SU-DHL-6 (cell line): ENCODE data around the gene INO80C.

Source experiments
- H2AFZ ChIP-seq: fragments of 200-600 bp; sonication (generic); 2 replicates; pipeline ENCODE4 v1.6.1; 2014; ENCODE audit warnings: low read depth, mild to moderate bottlenecking, moderate library complexity, mixed read lengths, antibody characterized with exemption, low read length; ENCODE audit not compliant: severe bottlenecking
- H3F3A ChIP-seq: fragments of 200-600 bp; shearing (Covaris generic); 2 replicates; pipeline ENCODE4 v1.6.0; 2016; ENCODE audit warnings: antibody characterized with exemption, mild to moderate bottlenecking; ENCODE audit not compliant: insufficient read depth
- H3K27ac ChIP-seq: fragments of 200-600 bp; sonication (generic); 2 replicates; pipeline ENCODE4 v1.5.1; 2016; ENCODE audit warnings: low read depth, mild to moderate bottlenecking, low read length, moderate library complexity, mixed read lengths
- H3K27me3 ChIP-seq: fragments of 200-600 bp; sonication (generic), shearing (Covaris generic); 2 replicates; pipeline ENCODE4 v1.6.0; 2014; ENCODE audit warnings: mild to moderate bottlenecking, low read length
- H3K36me3 ChIP-seq: fragments of 200-600 bp; sonication (generic); 2 replicates; pipeline ENCODE4 v1.6.1; 2014; ENCODE audit warnings: mild to moderate bottlenecking, low read length, mixed read lengths
- H3K4me2 ChIP-seq: fragments of 300-600, 200-600 bp; shearing (Covaris generic), sonication (generic); 2 replicates; pipeline ENCODE4 v1.6.0; 2014; ENCODE audit warnings: low read length, low read depth, mild to moderate bottlenecking; ENCODE audit not compliant: poor library complexity, severe bottlenecking
- H3K4me3 ChIP-seq: fragments of 200-600 bp; sonication (generic); 2 replicates; pipeline ENCODE4 v1.5.1; 2014; ENCODE audit warnings: antibody characterized with exemption, low read length, mild to moderate bottlenecking, mixed read lengths; ENCODE audit not compliant: insufficient read depth, poor library complexity, severe bottlenecking
- H3K79me2 ChIP-seq: fragments of 200-600 bp; sonication (generic); 2 replicates; pipeline ENCODE4 v1.6.1; 2014; ENCODE audit warnings: mild to moderate bottlenecking, low read length, moderate library complexity; ENCODE audit not compliant: insufficient read depth
- H3K9ac ChIP-seq: fragments of 200-600 bp; sonication (generic); 2 replicates; pipeline ENCODE4 v1.7.0; 2014; ENCODE audit warnings: mild to moderate bottlenecking, low read length
- H3K9me2 ChIP-seq: fragments of 200-600 bp; sonication (generic); replicated peaks from 2 replicates; pipeline ENCODE4 v1.6.1; 2014; ENCODE audit warnings: low read length; ENCODE audit not compliant: insufficient read depth
- H3K9me3 ChIP-seq: fragments of 200-600 bp; sonication (generic); 2 replicates; pipeline ENCODE4 v1.6.1; 2014; ENCODE audit warnings: low read length, mixed read lengths; ENCODE audit not compliant: insufficient read depth
- H4K20me1 ChIP-seq: fragments of 200-600 bp; sonication (generic); 2 replicates; pipeline ENCODE4 v1.6.1; 2014; ENCODE audit warnings: low read depth, mild to moderate bottlenecking, antibody characterized with exemption, low read length, moderate library complexity, mixed read lengths
- CTCF ChIP-seq: fragments of 200-600 bp; sonication (generic); IDR thresholded peaks from one replicate; pipeline ENCODE4 v1.5.1; 2017; ENCODE audit warnings: antibody characterized with exemption, mild to moderate bottlenecking, low read length, moderate library complexity; ENCODE audit not compliant: insufficient read depth, poor library complexity, severe bottlenecking
- EZH2phosphoT487 ChIP-seq: fragments of 200-600 bp; sonication (generic), shearing (Covaris generic); conservative IDR thresholded peaks from 2 replicates; pipeline ENCODE4 v1.6.1; 2018; ENCODE audit warnings: mild to moderate bottlenecking, antibody characterized with exemption, low read length, moderate library complexity, mixed read lengths

INO80C gene

GRCh38 chr18:35435401-35435800, 62.4 kb downstream of the INO80C start:
- H3K9ac ChIP-seq, result no peak overlapping the region
- no peak overlapping the region for H2AFZ ChIP-seq
- H3K27ac ChIP-seq, result no peak overlapping the region
- H3K9me2 ChIP-seq, result no peaks in the 10 kb centered on the region
- no peak overlapping the region for H3K4me3 ChIP-seq
- no peak for TF ChIP-seq EZH2phosphoT487
- TF ChIP-seq CTCF, result no peak
- no peaks in the 10 kb centered on the region for H3K79me2 ChIP-seq
- H3K27me3 ChIP-seq, result no peaks in the 10 kb centered on the region
- no peaks in the 10 kb centered on the region for H3K9me3 ChIP-seq
- no peaks in the 10 kb centered on the region for H3F3A ChIP-seq
- no peak overlapping the region for H3K4me2 ChIP-seq
- no peaks in the 10 kb centered on the region for H3K36me3 ChIP-seq
- H4K20me1 ChIP-seq, result no peaks in the 10 kb centered on the region

- H3K9me2 ChIP-seq, result no peaks in the 10 kb centered on the region
- H3F3A ChIP-seq, result no peaks in the 10 kb centered on the region
- no peak overlapping the region for H3K4me2 ChIP-seq
- no peaks in the 10 kb centered on the region for H3K79me2 ChIP-seq
- no peak overlapping the region for H2AFZ ChIP-seq
- no peak overlapping the region for H3K4me3 ChIP-seq
- H4K20me1 ChIP-seq, result no peaks in the 10 kb centered on the region
- H3K27me3 ChIP-seq, result no peaks in the 10 kb centered on the region
- H3K9ac ChIP-seq, result no peak overlapping the region
- H3K36me3 ChIP-seq, result no peaks in the 10 kb centered on the region
- no peak overlapping the region for H3K27ac ChIP-seq
- no peaks in the 10 kb centered on the region for H3K9me3 ChIP-seq
- TF ChIP-seq CTCF, result no peak
- TF ChIP-seq EZH2phosphoT487, result no peak
These were observed 65.2 kb downstream of the INO80C start for GRCh38 chr18:35432565-35433001.

GRCh38 chr18:35431374-35431741, 66.4 kb downstream of the INO80C start:
- TF ChIP-seq EZH2phosphoT487 (no peak), CTCF (no peak)
- H3K9me3 ChIP-seq, result no peaks in the 10 kb centered on the region
- no peak overlapping the region for H3K4me2 ChIP-seq
- no peaks in the 10 kb centered on the region for H3K9me2 ChIP-seq
- H3K27me3 ChIP-seq, result no peaks in the 10 kb centered on the region
- no peaks in the 10 kb centered on the region for H4K20me1 ChIP-seq
- H2AFZ ChIP-seq, result no peak overlapping the region
- no peaks in the 10 kb centered on the region for H3F3A ChIP-seq
- no peaks in the 10 kb centered on the region for H3K79me2 ChIP-seq
- H3K27ac ChIP-seq, result no peak overlapping the region
- no peak overlapping the region for H3K4me3 ChIP-seq
- no peak overlapping the region for H3K9ac ChIP-seq
- H3K36me3 ChIP-seq, result no peaks in the 10 kb centered on the region

GRCh38 chr18:35430721-35431373, 66.9 kb downstream of the INO80C start:
- Histone ChIP-seq H2AFZ (no peak overlapping the region), H3K4me2 (no peak overlapping the region), H3K27me3 (no peaks in the 10 kb centered on the region), H4K20me1 (no peaks in the 10 kb centered on the region), H3K9ac (no peak overlapping the region), H3K27ac (no peak overlapping the region), H3K79me2 (no peaks in the 10 kb centered on the region), H3K36me3 (no peaks in the 10 kb centered on the region), H3K4me3 (no peak overlapping the region), H3F3A (no peaks in the 10 kb centered on the region), H3K9me3 (no peaks in the 10 kb centered on the region), H3K9me2 (no peaks in the 10 kb centered on the region)
- TF ChIP-seq CTCF (no peak), EZH2phosphoT487 (no peak)
